Mononuclear cell (primary cell): Measurements from ENCODE around the gene TNS1. TPM values are rescaled to one million over a fixed set of nuclear protein-coding genes. Genes with fewer than 3 reads are reported as not detected.

Experiments
- H3K27me3 ChIP-seq: 2 replicates; pipeline ENCODE4 v1.6.0; 2011; ENCODE audit warnings: low read length, control low read depth; ENCODE audit not compliant: insufficient read depth
- H3K4me1 ChIP-seq: 2 replicates; pipeline ENCODE4 v1.5.1; 2011; ENCODE audit warnings: mild to moderate bottlenecking, low read length, control low read depth; ENCODE audit not compliant: insufficient read depth
- H3K4me3 ChIP-seq: 2 replicates; pipeline ENCODE4 v1.5.1; 2011; ENCODE audit warnings: mild to moderate bottlenecking, low read length, moderate library complexity
- H3K9me3 ChIP-seq: 2 replicates; pipeline ENCODE4 v1.5.1; 2011; ENCODE audit warnings: low read depth, mild to moderate bottlenecking, control low read depth, low read length
- total RNA-seq: library from RNA; depleted of rRNA; stranded (reverse); fragments of >200 nt; gene quantifications from one replicate; pipeline ENCODE4 v1.2.3, GENCODE V29; 2012

Gene TNS1
- total RNA-seq, 1 donor = 3.5 TPM

DNA sequence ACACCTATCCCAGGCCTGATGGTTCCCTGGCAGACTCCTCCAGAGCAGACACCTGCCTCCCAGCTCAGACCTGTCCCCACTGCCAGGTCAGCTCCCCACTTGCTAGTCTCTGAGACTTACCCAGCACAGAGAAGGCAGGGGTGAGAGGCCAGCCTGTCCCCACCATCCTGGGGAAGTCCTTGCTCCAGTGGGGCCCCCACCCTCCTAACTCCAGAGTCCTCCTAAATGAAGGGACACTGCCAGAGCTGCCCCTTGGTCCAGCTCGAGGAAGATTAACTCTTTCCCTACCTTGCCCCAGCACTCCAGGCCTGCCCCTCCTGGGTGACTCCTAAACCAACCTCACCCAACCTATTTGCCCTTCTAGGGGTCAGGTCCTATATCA lies 30.4 kb upstream of the TNS1 start:
- no peak overlapping the region for H3K4me3 ChIP-seq
- no peaks in the 10 kb centered on the region for H3K9me3 ChIP-seq
- H3K4me1 ChIP-seq = peaks cover 32% of the 10 kb centered on the region
- H3K27me3 ChIP-seq = no peaks in the 10 kb centered on the region

DNA sequence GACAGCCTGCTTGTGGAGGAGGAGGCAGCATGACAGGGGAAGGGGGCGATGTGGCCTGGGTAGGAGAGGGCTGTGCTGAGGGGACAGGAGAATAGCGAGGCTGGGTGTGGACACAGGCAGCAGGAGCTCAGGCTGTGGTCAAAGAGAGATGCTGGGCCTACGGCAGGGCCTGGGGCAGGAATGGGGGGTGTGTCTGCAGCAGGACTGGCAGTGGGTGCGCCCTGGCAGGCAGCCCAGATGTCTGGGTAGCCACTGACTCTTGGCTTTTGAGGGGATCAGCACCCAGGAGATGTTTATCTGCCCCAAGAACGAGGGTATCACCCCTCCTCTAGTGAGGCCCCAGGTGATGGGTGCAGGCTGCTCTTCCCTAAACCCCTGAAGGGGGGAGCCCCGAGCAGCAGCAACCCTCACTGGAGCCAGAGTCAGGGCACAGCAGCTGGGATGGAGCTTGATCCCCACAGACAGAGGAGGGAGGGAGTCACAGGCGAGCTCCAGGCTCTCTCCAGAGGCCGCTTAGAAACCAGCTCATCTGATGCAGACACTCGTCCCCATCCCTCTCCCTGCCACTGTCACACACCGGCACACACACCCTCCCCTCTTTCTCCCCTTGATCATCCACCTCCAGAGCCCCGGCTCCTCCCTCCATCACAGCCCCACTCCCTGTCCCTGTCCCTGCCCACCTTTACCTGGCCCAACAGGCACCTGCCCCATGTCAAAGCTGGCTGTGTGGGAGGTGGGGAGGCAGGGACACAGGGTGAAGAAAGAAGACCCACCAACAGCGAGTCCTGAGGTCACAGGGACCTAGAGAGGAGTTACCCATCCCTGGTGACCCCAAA lies 29.8 kb upstream of the TNS1 start:
- peaks cover 32% of the 10 kb centered on the region for H3K4me1 ChIP-seq
- no peaks in the 10 kb centered on the region for H3K9me3 ChIP-seq
- H3K4me3 ChIP-seq = no peak overlapping the region
- H3K27me3 ChIP-seq = no peaks in the 10 kb centered on the region

DNA sequence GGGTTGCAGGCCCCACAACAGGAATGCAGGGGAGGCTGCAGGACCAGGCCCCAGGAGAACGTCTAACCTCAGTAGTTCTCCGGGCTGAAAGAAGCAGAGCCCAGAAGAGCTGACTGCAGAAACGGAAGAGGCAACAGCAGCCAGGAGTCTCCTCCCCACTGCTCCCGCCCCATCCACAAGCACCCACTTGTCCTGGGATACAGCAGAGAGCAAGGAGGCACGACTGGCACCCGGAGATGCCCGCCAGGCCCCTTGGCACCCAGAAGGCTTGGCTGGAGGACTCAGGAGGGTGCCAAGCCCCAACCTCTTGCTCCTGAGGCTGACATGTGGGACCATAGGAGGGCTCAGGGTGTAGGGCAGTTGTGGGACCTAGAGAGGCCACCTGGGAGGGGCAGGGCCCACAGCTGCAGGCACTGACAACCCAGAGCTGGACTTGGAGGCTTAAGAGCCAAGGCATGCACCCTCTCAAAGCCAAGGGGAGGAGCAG lies 29.0 kb upstream of the TNS1 start:
- H3K9me3 ChIP-seq = no peaks in the 10 kb centered on the region
- no peak overlapping the region for H3K4me3 ChIP-seq
- no peaks in the 10 kb centered on the region for H3K27me3 ChIP-seq
- peaks cover 32% of the 10 kb centered on the region for H3K4me1 ChIP-seq

DNA sequence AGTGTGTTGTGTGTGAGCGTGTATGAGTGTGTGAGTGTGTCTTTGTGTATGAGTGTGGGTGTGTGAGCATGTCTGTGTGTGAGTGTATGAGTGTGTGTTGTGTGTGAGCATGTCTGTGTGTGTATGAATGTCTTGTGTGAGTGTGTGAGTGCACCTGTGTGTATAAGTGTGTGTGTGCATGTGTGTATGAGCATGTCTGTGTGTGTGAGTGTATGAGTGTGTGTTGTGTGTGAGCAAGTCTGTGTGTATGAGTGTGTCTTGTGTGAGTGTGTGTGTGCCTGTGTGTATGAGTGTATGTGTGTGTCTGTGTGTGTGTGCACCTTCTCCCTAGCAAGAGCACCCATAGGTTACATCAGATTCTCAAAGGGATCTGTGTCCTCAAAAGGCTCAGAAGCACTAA lies 28.5 kb upstream of the TNS1 start:
- Histone ChIP-seq H3K4me1 (peaks cover 28% of the 10 kb centered on the region), H3K27me3 (no peaks in the 10 kb centered on the region), H3K4me3 (no peak overlapping the region), H3K9me3 (no peaks in the 10 kb centered on the region)

DNA sequence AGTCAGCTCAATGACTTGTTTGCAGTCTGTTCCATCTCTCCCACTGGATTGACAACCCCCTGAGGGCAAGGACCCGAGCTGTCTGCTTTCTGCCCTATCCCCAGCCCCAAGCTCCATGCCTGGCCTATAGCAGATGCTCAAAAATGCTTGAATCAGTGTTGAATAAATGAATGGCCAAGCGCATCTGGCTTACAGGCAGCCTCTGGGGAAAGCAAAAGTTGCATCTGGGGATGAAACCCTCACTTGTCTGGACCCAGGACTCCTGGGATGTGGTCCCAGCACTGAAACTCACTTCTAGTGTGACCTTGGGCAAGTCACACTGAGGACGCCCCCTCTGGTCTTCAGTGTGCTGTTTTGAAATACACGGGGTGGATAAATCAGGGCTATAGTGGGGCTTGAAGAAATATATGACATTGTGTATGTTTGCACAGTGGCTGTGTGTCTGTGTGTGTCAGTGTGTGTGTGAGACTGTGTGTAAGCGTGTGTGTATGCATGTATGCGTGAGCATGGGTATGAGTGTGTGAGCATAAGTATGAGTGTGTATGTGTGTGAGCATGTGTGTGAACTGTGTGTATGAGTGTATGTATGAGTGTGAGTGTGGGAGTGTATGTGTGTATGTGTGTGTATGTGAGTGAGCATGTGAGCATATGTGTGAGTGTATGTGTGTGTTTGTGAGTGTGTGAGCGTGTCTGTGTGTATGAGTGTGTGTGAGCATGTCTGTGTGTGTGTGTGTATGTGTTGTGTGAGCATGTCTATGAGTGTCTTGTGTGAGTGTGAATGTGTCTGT lies 27.8 kb upstream of the TNS1 start:
- H3K27me3 ChIP-seq = no peaks in the 10 kb centered on the region
- no peaks in the 10 kb centered on the region for H3K9me3 ChIP-seq
- H3K4me1 ChIP-seq = peaks cover 22% of the 10 kb centered on the region
- no peak overlapping the region for H3K4me3 ChIP-seq

DNA sequence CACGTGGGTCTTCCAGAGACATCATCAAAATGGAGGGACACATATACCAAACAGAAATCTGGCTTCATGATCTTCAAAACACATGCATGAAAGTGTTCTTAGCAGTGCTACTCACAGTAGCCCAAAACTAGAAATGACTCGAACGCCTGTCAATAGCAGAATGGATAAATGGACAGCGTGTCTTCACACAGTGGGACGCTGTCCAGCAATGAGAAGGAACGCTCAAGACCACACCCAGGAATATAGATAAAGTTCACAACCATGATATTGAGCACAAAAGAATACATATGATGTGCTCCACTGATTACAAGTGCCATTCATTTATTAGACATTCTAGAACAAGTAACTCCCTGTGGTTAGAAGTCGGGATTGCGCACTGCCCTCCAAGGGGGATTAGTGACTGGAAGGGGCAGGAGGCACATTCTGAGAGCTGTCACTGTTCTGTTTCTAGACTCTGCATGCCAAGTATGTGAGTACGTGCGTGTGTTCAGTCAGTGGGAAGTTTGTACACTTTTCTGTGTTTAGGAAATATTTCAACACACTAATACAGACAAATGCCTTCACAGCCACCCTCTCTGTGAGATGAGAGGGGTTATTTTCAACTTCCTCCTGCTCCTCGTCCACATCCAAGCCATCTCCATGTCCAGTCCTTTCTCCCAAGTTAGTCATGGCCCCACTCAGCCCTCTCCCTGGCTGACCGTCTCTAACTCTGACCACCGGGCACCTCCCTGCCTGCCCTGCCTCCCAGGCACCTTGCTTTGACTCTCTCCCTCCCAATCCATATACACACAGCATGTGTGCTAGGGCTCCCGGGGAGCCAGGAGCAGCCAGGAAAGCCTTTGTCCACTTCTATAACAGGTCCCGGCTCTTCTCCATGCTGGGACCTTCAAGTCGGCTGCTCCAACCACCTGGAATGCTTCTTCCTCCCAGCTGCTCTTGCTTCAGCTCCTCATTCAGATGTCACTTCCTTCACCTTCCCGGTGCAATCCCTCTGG lies 26.9 kb upstream of the TNS1 start:
- no peak overlapping the region for H3K4me3 ChIP-seq
- no peaks in the 10 kb centered on the region for H3K27me3 ChIP-seq
- no peaks in the 10 kb centered on the region for H3K9me3 ChIP-seq
- H3K4me1 ChIP-seq = peaks cover 12% of the 10 kb centered on the region

DNA sequence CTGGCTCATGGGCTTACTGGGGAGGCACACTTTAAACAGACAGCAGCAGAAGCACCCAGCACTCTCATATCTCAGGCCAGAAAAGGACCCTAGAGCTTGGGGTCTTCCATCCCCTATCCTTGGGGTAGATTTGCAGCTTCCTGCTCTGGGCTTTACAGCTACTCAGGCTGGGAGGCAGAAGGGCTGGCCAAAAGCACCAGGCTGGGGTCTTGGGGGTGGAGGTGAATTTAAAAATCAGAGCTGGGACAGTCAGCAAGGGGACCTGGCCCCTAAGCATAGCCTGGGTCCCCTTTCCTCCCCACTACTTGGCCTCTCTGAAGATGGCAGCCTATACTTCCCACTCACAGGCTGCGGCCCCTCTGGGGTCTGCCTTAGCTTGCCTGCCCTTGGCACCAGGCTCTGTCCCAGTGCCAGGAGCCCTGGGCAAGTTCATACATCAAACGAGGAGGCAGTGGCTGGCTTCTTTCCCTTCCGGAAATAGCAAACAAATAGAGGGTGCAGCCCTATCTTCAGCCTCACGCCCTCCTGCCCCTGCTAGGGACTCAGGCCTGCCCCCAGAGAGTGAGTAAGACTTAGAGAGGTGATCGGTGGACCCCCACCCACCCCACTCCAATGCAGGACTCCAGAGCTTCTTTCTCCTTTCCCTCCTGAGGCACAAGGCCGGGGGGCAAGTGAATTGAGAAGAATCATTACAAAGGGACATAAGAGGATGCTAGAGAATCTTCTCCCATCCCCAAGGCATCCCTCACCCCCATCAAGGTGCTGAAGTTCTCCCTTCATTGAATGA lies 26.0 kb upstream of the TNS1 start:
- no peaks in the 10 kb centered on the region for H3K27me3 ChIP-seq
- H3K4me3 ChIP-seq = no peak overlapping the region
- H3K9me3 ChIP-seq = no peaks in the 10 kb centered on the region
- peaks cover 3% of the 10 kb centered on the region for H3K4me1 ChIP-seq

DNA sequence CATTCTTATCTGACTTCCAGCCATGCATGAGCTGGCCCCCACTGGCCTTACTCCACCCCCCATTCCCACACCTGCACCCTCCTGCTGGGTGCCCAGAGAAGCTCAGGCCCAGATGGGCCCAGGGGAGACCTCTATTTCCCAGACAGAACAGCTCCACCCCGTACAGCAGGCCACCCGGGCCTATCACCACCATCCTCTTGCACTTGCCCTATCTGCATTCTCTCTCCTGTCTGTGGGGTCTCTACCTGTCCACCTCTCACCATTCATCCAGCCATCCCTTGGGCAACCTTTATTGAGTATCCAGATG lies 25.3 kb upstream of the TNS1 start:
- Histone ChIP-seq H3K4me3 (no peak overlapping the region), H3K27me3 (no peaks in the 10 kb centered on the region), H3K4me1 (no peaks in the 10 kb centered on the region), H3K9me3 (no peaks in the 10 kb centered on the region)

DNA sequence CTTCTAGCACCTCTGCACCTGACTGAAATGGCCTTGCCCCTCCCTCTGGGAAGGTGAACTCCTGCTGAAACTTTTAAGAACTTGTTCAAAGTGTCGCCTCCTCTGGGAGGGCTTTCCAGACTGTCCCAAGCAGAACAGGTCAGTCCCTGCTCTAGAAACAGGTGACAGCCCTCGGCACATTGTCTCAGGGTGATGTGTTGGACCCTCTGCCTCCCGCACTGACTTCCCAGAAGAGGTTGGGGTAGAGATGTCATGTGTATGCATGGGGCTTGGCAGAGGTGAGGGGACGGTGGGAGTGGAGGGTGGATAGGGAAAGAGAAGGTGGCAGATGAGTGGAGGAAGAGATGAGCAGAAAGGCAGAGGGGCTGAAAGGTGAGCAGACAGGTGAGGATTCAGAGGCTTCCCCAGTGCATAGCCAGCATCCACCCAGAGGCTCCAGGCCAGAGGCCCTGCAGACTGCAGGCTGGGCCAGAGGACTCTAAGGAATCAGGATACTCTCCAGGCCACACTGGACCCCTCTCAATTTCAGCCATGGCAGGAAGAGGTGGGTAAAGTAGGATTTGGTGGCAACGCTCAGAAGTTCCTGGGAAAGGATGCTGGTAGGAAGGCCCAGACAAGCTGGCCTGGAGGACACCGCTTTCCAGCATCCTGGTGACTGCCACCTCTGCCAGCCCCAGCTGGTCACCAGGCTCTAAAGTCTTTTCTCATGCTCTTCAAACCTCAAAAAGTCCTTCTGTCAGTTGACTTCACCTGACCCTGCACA lies 24.8 kb upstream of the TNS1 start:
- Histone ChIP-seq H3K4me1 (no peaks in the 10 kb centered on the region), H3K9me3 (no peaks in the 10 kb centered on the region), H3K27me3 (no peaks in the 10 kb centered on the region), H3K4me3 (no peak overlapping the region)

DNA sequence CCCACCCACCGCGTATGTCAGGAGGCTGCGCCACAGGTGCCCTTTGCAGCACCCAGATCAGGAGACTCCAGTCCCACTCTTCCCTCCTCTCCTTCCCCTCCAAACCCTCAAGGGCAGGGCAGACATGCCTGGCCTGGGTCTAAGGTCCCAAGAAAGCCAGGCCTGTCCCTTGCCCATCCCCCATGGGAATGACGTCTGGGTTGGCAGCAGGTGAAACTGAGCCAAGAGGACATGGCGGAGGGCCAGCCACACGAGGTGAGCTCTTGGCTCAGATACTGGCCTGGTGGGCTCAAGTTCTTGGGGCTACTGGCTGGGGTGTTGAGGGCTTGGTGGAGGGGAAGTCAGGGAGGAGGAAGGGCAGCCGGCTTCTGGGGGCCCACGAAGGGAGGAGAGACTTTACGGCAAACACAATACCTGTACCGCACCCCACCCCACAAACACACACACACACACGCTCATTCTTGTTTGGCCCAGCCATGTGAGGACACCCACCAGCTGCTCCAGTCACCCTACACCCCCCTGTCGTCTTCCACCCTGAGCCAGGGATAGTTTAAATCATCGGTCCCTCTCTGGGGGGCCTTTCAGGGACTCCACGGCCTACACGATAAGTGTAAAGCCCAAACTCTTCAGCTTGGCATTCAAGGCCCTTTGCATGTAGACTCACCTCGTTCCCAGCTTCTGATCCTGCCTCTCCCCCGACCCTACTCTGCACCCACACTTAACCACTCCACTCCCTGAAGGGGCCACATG lies 24.1 kb upstream of the TNS1 start:
- Histone ChIP-seq H3K9me3 (no peaks in the 10 kb centered on the region), H3K27me3 (no peaks in the 10 kb centered on the region), H3K4me1 (no peaks in the 10 kb centered on the region), H3K4me3 (no peak overlapping the region)

DNA sequence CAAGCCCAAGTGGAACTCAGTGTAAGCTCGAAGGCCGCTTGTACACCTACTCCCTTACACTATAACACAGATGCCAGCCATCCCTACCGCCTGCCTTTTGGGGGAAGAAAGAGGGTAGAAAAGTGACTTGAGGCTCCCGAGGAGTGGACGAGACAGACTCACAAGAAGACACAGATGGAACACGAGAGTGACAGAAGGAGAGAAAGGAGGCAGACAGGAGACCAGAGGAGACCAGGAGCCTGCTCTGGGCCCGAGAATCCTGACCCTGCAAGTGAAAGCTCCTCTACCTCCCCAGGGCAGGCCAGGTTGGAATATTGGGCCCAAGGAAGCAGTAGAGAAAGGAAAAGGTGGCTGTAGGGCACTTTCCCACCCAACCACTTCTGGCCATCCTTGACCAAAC lies 23.4 kb upstream of the TNS1 start:
- H3K9me3 ChIP-seq = no peaks in the 10 kb centered on the region
- no peak overlapping the region for H3K4me3 ChIP-seq
- H3K4me1 ChIP-seq = no peaks in the 10 kb centered on the region
- H3K27me3 ChIP-seq = no peaks in the 10 kb centered on the region

DNA sequence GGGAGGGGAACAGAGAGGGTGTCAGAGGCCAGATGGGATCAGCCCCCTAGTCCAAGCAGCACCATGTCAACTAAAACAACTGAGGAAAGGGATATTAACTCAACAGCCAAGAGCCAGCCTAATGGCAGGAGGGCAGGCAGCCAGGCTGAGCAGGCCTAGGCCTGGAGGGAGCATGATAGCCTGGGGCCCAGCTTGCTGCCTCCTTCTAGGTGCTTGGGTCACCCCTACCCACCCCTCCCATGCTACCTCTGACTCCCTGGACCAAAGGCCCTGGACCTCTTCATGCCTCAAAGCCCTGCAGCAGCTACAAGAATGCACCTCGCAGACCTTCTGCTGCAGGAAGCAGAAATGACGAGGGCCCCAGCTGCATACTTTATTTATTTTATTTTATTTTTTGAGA lies 22.1 kb upstream of the TNS1 start:
- peaks cover 13% of the 10 kb centered on the region for H3K4me1 ChIP-seq
- no peaks in the 10 kb centered on the region for H3K9me3 ChIP-seq
- H3K27me3 ChIP-seq = no peaks in the 10 kb centered on the region
- no peak overlapping the region for H3K4me3 ChIP-seq

DNA sequence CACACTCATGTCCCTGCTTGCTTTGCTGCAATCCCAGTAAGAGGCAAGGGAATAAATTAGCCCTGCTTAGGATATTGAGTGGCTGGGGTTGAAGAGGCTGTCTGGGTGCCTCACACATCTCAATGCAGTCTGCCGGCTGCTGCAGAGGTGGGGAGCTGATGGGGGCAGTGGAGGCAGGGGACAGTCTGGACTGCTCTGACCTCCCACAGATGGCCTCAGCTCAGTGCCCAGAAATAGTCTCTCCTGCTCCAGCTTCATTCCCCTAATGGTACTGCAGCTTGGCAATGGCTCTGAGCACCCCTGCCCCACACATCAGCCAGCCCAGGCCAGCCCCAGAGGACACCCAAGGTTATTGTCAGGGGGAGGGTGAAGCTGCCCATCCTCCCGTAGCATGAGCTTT lies 21.5 kb upstream of the TNS1 start:
- Histone ChIP-seq H3K27me3 (no peaks in the 10 kb centered on the region), H3K4me3 (no peak overlapping the region), H3K4me1 (peaks cover 18% of the 10 kb centered on the region), H3K9me3 (no peaks in the 10 kb centered on the region)
